Testis (tissue), 2 donors: ENCODE data around the gene HSPA12A.

Experiments
- POLR2A ChIP-seq: fragments of 450-650 bp; IDR thresholded peaks from one replicate; pipeline ENCODE4 v1.6.1; 2017; ENCODE audit warnings: antibody characterized with exemption, mild to moderate bottlenecking, moderate library complexity
- TF ChIP-seq, protein P1 (sequence below), 3 experiments: fragments of 450-650 bp in 2 of 3; fragments of 200-600 bp in 1 of 3; sonication (generic) in 1 of 3; IDR thresholded peaks; one replicate each; pipeline ENCODE4 v1.5.1; 2016 to 2019; ENCODE audit warnings: antibody characterized with exemption in 3 of 3, mild to moderate bottlenecking in 2 of 3, moderate library complexity in 1 of 3

DNA sequence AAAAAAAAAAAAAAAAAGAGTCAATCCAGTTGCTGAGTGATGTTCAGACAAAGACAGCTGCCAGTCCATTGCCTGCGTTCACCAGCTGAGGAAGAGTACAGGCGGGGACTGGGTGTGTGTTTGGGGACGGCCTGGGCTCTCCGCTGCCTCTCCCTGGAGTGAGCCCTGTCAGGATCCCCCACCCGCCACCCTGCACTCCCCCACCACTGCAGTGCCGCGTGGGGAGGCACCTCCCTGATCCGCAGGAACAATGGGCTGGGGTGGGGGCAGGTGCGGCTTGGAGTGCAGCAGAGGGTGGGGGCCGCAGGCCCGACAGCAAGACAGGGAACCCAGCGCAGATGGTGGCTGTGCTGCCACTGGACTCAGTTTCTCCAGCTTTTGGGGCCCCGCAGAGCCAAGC lies 1.4 kb downstream of the HSPA12A start:
- TF ChIP-seq, protein P1, sequence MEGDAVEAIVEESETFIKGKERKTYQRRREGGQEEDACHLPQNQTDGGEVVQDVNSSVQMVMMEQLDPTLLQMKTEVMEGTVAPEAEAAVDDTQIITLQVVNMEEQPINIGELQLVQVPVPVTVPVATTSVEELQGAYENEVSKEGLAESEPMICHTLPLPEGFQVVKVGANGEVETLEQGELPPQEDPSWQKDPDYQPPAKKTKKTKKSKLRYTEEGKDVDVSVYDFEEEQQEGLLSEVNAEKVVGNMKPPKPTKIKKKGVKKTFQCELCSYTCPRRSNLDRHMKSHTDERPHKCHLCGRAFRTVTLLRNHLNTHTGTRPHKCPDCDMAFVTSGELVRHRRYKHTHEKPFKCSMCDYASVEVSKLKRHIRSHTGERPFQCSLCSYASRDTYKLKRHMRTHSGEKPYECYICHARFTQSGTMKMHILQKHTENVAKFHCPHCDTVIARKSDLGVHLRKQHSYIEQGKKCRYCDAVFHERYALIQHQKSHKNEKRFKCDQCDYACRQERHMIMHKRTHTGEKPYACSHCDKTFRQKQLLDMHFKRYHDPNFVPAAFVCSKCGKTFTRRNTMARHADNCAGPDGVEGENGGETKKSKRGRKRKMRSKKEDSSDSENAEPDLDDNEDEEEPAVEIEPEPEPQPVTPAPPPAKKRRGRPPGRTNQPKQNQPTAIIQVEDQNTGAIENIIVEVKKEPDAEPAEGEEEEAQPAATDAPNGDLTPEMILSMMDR (IDR thresholded peaks at IDR 0.05) = no peak
- TF ChIP-seq POLR2A = no peak
